SK-N-SH (cell line): ENCODE results near the gene ATP11C. TPM values are rescaled to one million over a fixed set of nuclear protein-coding genes. Genes with fewer than 3 reads are reported as not detected.

Source experiments
- CTCF ChIA-PET: fragments of 300-600, 350-600 bp; formaldehyde crosslinking; extraction: SDS; loops from one replicate; lab custom pipeline; 2021; lab: Yijun Ruan, JAX
- POLR2A ChIA-PET: fragments of 350-600 bp; sonication (Branson Sonifier 250); formaldehyde crosslinking; extraction: SDS; loops from one replicate; lab custom pipeline; 2020; ENCODE audit warnings: antibody characterized with exemption, inconsistent platforms; lab: Yijun Ruan, JAX
- DNase-seq: peaks from one replicate; pipeline ENCODE4 v3.0.0; 2012
- H2AFZ ChIP-seq: fragments of 200-600 bp; sonication (generic); 2 replicates; pipeline ENCODE4 v1.8.1; 2016; ENCODE audit warnings: antibody characterized with exemption, mild to moderate bottlenecking, low read depth
- H3F3A ChIP-seq: fragments of 200-600 bp; sonication (generic); replicated peaks from 2 replicates; pipeline ENCODE3; 2016; ENCODE audit warnings: antibody characterized with exemption, mild to moderate bottlenecking; ENCODE audit not compliant: insufficient read depth
- H3K27ac ChIP-seq, 2 experiments: fragments of 200-500 bp in 1 of 2; fragments of 200-600 bp in 1 of 2; sonication (Bioruptor generic) in 1 of 2; sonication (generic), shearing (Covaris generic) in 1 of 2; 2 replicates each; pipeline versions ENCODE4 v1.5.1 to v1.6.1; 2014 to 2016; ENCODE audit warnings: low read depth in 2 of 2, inconsistent platforms in 1 of 2, low read length in 1 of 2, mild to moderate bottlenecking in 1 of 2, mixed read lengths in 1 of 2
- H3K27me3 ChIP-seq: fragments of 200-600 bp; sonication (generic), shearing (Covaris generic); 2 replicates; pipeline ENCODE4 v1.6.1; 2016; ENCODE audit warnings: mixed run types; ENCODE audit not compliant: insufficient read depth
- H3K36me3 ChIP-seq, 2 experiments: fragments of 200-500 bp in 1 of 2; fragments of 200-600 bp in 1 of 2; sonication (Bioruptor generic) in 1 of 2; sonication (generic) in 1 of 2; replicated peaks in 1 of 2; 2 replicates each; pipeline versions ENCODE3 to v1.5.1; 2014 to 2016; ENCODE audit warnings: low read length in 1 of 2, mild to moderate bottlenecking in 1 of 2; ENCODE audit not compliant: insufficient read depth in 2 of 2, control insufficient read depth in 1 of 2
- H3K4me1 ChIP-seq, 2 experiments: fragments of 200-500 bp in 1 of 2; fragments of 200-600 bp in 1 of 2; sonication (Bioruptor generic) in 1 of 2; sonication (generic), shearing (Covaris generic) in 1 of 2; 2 replicates each; pipeline versions ENCODE4 v1.5.1 to v1.6.1; 2014 to 2016; ENCODE audit warnings: low read depth in 1 of 2, low read length in 1 of 2, mixed run types in 1 of 2; ENCODE audit not compliant: insufficient read depth in 2 of 2, control insufficient read depth in 1 of 2
- H3K4me2 ChIP-seq: fragments of 200-600 bp; sonication (generic), shearing (Covaris generic); 2 replicates; pipeline ENCODE4 v1.6.1; 2017; ENCODE audit warnings: mixed run types
- H3K4me3 ChIP-seq, 2 experiments: fragments of 200-500 bp in 1 of 2; fragments of 200-600 bp in 1 of 2; sonication (Bioruptor generic) in 1 of 2; sonication (generic), shearing (Covaris generic) in 1 of 2; 2 replicates each; pipeline versions ENCODE4 v1.5.1 to v1.8.1; 2014 to 2016; ENCODE audit warnings: low read depth in 2 of 2, inconsistent platforms in 1 of 2, low read length in 1 of 2, mild to moderate bottlenecking in 1 of 2, mixed read lengths in 1 of 2, moderate library complexity in 1 of 2
- H3K79me2 ChIP-seq: fragments of 200-600 bp; sonication (generic); 2 replicates; pipeline ENCODE4 v1.8.1; 2017; ENCODE audit warnings: mild to moderate bottlenecking; ENCODE audit not compliant: insufficient read depth
- H3K9ac ChIP-seq: fragments of 200-600 bp; sonication (generic); 2 replicates; pipeline ENCODE4 v1.6.1; 2017; ENCODE audit warnings: mixed run types
- H3K9me2 ChIP-seq: fragments of 200-600 bp; sonication (generic); 2 replicates; pipeline ENCODE4 v1.6.1; 2017; ENCODE audit warnings: mixed run types
- H3K9me3 ChIP-seq: fragments of 200-600 bp; sonication (generic); 2 replicates; pipeline ENCODE4 v1.6.1; 2017; ENCODE audit warnings: mixed run types, mild to moderate bottlenecking, moderate library complexity
- H4K20me1 ChIP-seq: fragments of 200-600 bp; sonication (generic); 2 replicates; pipeline ENCODE4 v1.6.1; 2017; ENCODE audit warnings: mild to moderate bottlenecking, mixed run types; ENCODE audit not compliant: insufficient read depth
- CHD2 ChIP-seq: fragments of 150-350 bp; IDR thresholded peaks from 2 replicates; pipeline ENCODE4 v1.6.1; 2018; ENCODE audit warnings: low read length; ENCODE audit not compliant: partially characterized antibody
- CTCF ChIP-seq: fragments of 200-600 bp; sonication (generic); IDR thresholded peaks from 2 replicates; pipeline ENCODE4 v1.6.1; 2017; ENCODE audit warnings: antibody characterized with exemption, mild to moderate bottlenecking, moderate library complexity
- EP300 ChIP-seq, 2 experiments: IDR thresholded peaks; 2 replicates each; pipeline versions ENCODE4 v1.4.0 to v1.6.1; 2012; ENCODE audit warnings: borderline replicate concordance in 1 of 2, low read depth in 1 of 2, low read length in 1 of 2
- FOXJ3 ChIP-seq: sonication (generic); formaldehyde crosslinking; IDR thresholded peaks from 2 replicates; pipeline ENCODE4 v1.5.1; 2020; ENCODE audit warnings: mild to moderate bottlenecking, missing genetic modification reagents
- GATA2 ChIP-seq: sonication (generic); formaldehyde crosslinking; IDR thresholded peaks from 2 replicates; pipeline ENCODE4 v1.5.0; 2020; ENCODE audit warnings: mild to moderate bottlenecking, missing genetic modification reagents
- IRF3 ChIP-seq: fragments of 150-350 bp; IDR thresholded peaks from 2 replicates; pipeline ENCODE4 v1.6.1; 2016; ENCODE audit warnings: mild to moderate bottlenecking, low read depth, low read length
- MEF2A ChIP-seq: IDR thresholded peaks from 2 replicates; pipeline ENCODE4 v1.4.0; 2012; ENCODE audit warnings: low read depth, borderline replicate concordance
- NFIC ChIP-seq: IDR thresholded peaks from 2 replicates; pipeline ENCODE4 v1.4.0; 2012; ENCODE audit warnings: borderline replicate concordance
- PBX3 ChIP-seq: IDR thresholded peaks from 2 replicates; pipeline ENCODE4; 2012
- RAD21 ChIP-seq: IDR thresholded peaks from 2 replicates; pipeline ENCODE4 v1.6.1; 2012; ENCODE audit warnings: mild to moderate bottlenecking, low read length
- RCOR1 ChIP-seq: fragments of 150-350 bp; IDR thresholded peaks from 2 replicates; pipeline ENCODE4 v1.6.1; 2017; ENCODE audit warnings: antibody characterized with exemption, low read length
- TAF1 ChIP-seq: IDR thresholded peaks from 2 replicates; pipeline ENCODE4 v1.6.1; 2012; ENCODE audit warnings: low read depth, mild to moderate bottlenecking, low read length, moderate library complexity, borderline replicate concordance
- USF1 ChIP-seq: IDR thresholded peaks from 2 replicates; pipeline ENCODE4 v1.4.0; 2012; ENCODE audit warnings: low read depth, borderline replicate concordance
- WGBS: methylation state at CpG from one replicate; pipeline ENCODE4 v1.1.6; 2017; ENCODE audit warnings: low lambda C conversion rate; 5-methylcytosine and 5-hydroxymethylcytosine counted together
- polyA plus RNA-seq, 3 experiments: library from polyadenylated mRNA; depleted of rRNA; stranded (reverse); fragments of >200 nt; gene quantifications; 2 replicates each; pipeline ENCODE4 v1.2.3, GENCODE V29; 2012

Gene ATP11C
- polyA plus RNA-seq, 1 of the 3 experiments (the other 2 are of a cell fraction) = 18.5 TPM

GRCh38 chrX:139826065-139827044 is 106.5 kb downstream of the ATP11C start:
- H3K9ac ChIP-seq = peak overlapping the region; percentile 30; the same call in 1 of the 2 replicates
- H3K4me2 ChIP-seq = peak overlapping the region; percentile 27; the same call in 1 of the 2 replicates
- ChIA-PET CTCF (no interaction called here), POLR2A (no interaction called here)
- no peaks in the 10 kb centered on the region for H3K36me3 ChIP-seq
- no peak for DNase-seq
- H3K27ac ChIP-seq = peak overlapping the region; percentile 53 to 59
- peaks cover 17% of the 10 kb centered on the region for H3F3A ChIP-seq
- no peaks in the 10 kb centered on the region for H3K9me3 ChIP-seq
- H3K4me3 ChIP-seq = no peak overlapping the region
- no peaks in the 10 kb centered on the region for H3K9me2 ChIP-seq
- WGBS = 8% methylated on average over 8 of the region's 8 CpGs
- H4K20me1 ChIP-seq = no peaks in the 10 kb centered on the region
- H3K27me3 ChIP-seq = no peaks in the 10 kb centered on the region
- no peak overlapping the region for H2AFZ ChIP-seq
- TF ChIP-seq EP300 (IDR thresholded peaks at IDR 0.05; ENCODE audit: borderline replicate concordance in 1 of 2, low read depth in 1 of 2, low read length in 1 of 2) = no peak; a peak in 1 of 4 replicates
- no peak for TF ChIP-seq RCOR1
- TF ChIP-seq PBX3 = peak; percentile 42
- TF ChIP-seq GATA2 (CRISPR knock-in tag) = peak; percentile 31; the same call in 1 of the 2 replicates
- peak; percentile 82 for TF ChIP-seq NFIC
- peak; percentile 48; the same call in 1 of the 2 replicates for TF ChIP-seq MEF2A
- peaks cover 14 to 50% of the 10 kb centered on the region in 2 experiments; a peak in 3 of 4 replicates for H3K4me1 ChIP-seq
- H3K79me2 ChIP-seq = peaks cover 67% of the 10 kb centered on the region

- ChIA-PET POLR2A (no interaction called here), CTCF (interaction anchor here (0.8 kb wide), 1 partner anchor 35 kb away, joined by 3 read pairs; no protein-coding TSS in a partner anchor)
- no peak overlapping the region for H3K4me3 ChIP-seq
- H3K9ac ChIP-seq = peak overlapping the region; percentile 22; the same call in 1 of the 2 replicates
- peaks cover 14 to 46% of the 10 kb centered on the region in 2 experiments; a peak in 3 of 4 replicates for H3K4me1 ChIP-seq
- no peaks in the 10 kb centered on the region for H3K9me2 ChIP-seq
- no peaks in the 10 kb centered on the region for H3K9me3 ChIP-seq
- H3F3A ChIP-seq = peaks cover 17% of the 10 kb centered on the region
- no peaks in the 10 kb centered on the region for H3K36me3 ChIP-seq
- no peak overlapping the region for H2AFZ ChIP-seq
- 48% methylated on average over 3 of the region's 3 CpGs for WGBS
- H4K20me1 ChIP-seq = no peaks in the 10 kb centered on the region
- H3K79me2 ChIP-seq = peaks cover 66% of the 10 kb centered on the region
- H3K27ac ChIP-seq = peak overlapping the region; percentile 16 to 59; a peak in 2 of 4 replicates
- no peak for DNase-seq
- no peak for TF ChIP-seq IRF3
- TF ChIP-seq TAF1 = no peak
- no peak for TF ChIP-seq USF1
- no peak for TF ChIP-seq CHD2
- TF ChIP-seq FOXJ3 (CRISPR knock-in tag) = no peak
- no peak for TF ChIP-seq RAD21
- TF ChIP-seq CTCF = no peak
- H3K27me3 ChIP-seq = no peaks in the 10 kb centered on the region
- H3K4me2 ChIP-seq = peak overlapping the region; percentile 27; the same call in 1 of the 2 replicates
These were observed 107.2 kb downstream of the ATP11C start for GRCh38 chrX:139825618-139826017.
